Peyer's patch (tissue), 4 donors: ENCODE data around the gene PHF2. TPM values are rescaled to one million over a fixed set of nuclear protein-coding genes. Genes with fewer than 3 reads are reported as not detected.

ENCODE experiments used
- DNase-seq, 3 donors: peaks; one replicate each; pipeline ENCODE4 v3.0.0-alpha.2; 2017 to 2019
- H3K27ac ChIP-seq, 4 donors: fragments of 200-600 bp; sonication (generic); one replicate each; pipeline ENCODE4 v1.5.1; 2016 to 2019
- H3K27me3 ChIP-seq, 2 donors: fragments of 200-600 bp; sonication (generic); one replicate each; pipeline ENCODE4 v1.5.1; 2019
- H3K36me3 ChIP-seq, 3 donors: fragments of 200-600 bp; sonication (generic); one replicate each; pipeline ENCODE4 v1.5.1; 2016 to 2019
- H3K4me1 ChIP-seq, 4 donors: fragments of 200-600 bp; sonication (generic); one replicate each; pipeline ENCODE4 v1.5.1; 2016 to 2019
- H3K4me3 ChIP-seq, 4 donors: fragments of 200-600 bp; sonication (generic); 1 replicate in 3 of 4; 2 replicates in 1 of 4; pipeline ENCODE4 v1.5.1; 2016 to 2019; ENCODE audit warnings: mild to moderate bottlenecking in 1 of 4
- H3K9me3 ChIP-seq, 4 donors: fragments of 200-600 bp; sonication (generic); one replicate each; pipeline ENCODE4 v1.5.1; 2016 to 2019; ENCODE audit warnings: mild to moderate bottlenecking in 1 of 4
- POLR2A ChIP-seq, 2 donors: fragments of 450-650 bp; IDR thresholded peaks; one replicate each; pipeline ENCODE4 v1.5.1; 2017; ENCODE audit warnings: antibody characterized with exemption in 2 of 2, mild to moderate bottlenecking in 2 of 2, moderate library complexity in 2 of 2
- total RNA-seq, 4 donors: library from RNA; depleted of rRNA; stranded (reverse); fragments of >200 nt; gene quantifications; one replicate each; pipeline ENCODE4 v1.1.0, GENCODE V29; 2016
- TF ChIP-seq, protein P1 (sequence below), 6 experiments: fragments of 450-650 bp in 4 of 6; fragments of 200-600 bp in 2 of 6; sonication (generic) in 1 of 6; IDR thresholded peaks; one replicate each; pipeline ENCODE4 v1.5.1; 2017 to 2019; ENCODE audit warnings: antibody characterized with exemption in 6 of 6, mild to moderate bottlenecking in 3 of 6, moderate library complexity in 1 of 6

Gene PHF2
- total RNA-seq, 4 donors from 2014 or later, result 12.3 to 26.4 (median 19.5) TPM

DNA sequence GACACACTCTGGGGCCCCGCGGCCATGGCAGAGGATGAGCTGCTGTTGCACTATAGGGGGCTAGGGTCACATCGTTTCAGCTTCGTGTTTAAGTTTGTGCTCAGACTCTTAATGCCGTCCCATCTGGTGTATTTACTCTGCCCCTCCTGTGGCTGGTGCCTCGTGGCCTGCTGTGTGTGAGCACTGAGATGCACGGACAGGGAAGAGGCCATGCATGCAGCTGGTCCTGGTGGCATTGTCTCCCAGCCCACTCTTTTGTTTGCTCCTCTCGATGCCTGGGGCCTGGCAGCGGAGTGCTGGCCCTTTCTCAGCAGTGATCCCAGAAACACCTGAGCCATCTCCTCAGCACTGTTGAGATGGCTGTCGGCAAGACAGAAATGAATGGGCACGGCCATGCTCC is 30.0 kb upstream of the PHF2 start:
- TF ChIP-seq, protein P1, sequence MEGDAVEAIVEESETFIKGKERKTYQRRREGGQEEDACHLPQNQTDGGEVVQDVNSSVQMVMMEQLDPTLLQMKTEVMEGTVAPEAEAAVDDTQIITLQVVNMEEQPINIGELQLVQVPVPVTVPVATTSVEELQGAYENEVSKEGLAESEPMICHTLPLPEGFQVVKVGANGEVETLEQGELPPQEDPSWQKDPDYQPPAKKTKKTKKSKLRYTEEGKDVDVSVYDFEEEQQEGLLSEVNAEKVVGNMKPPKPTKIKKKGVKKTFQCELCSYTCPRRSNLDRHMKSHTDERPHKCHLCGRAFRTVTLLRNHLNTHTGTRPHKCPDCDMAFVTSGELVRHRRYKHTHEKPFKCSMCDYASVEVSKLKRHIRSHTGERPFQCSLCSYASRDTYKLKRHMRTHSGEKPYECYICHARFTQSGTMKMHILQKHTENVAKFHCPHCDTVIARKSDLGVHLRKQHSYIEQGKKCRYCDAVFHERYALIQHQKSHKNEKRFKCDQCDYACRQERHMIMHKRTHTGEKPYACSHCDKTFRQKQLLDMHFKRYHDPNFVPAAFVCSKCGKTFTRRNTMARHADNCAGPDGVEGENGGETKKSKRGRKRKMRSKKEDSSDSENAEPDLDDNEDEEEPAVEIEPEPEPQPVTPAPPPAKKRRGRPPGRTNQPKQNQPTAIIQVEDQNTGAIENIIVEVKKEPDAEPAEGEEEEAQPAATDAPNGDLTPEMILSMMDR (IDR thresholded peaks at IDR 0.05), result no peak
- TF ChIP-seq POLR2A (IDR thresholded peaks at IDR 0.05), result no peak
- no peaks in the 10 kb centered on the region for H3K9me3 ChIP-seq
- H3K4me3 ChIP-seq, result no peak overlapping the region
- peaks cover 0 to 11% (median 0%) of the 10 kb centered on the region in 4 donors for H3K4me1 ChIP-seq
- DNase-seq, result no peak
- H3K27ac ChIP-seq, result no peak overlapping the region
- no peaks in the 10 kb centered on the region for H3K27me3 ChIP-seq
- peaks cover 0 to 62% (median 0%) of the 10 kb centered on the region in 3 donors for H3K36me3 ChIP-seq

- H3K9me3 ChIP-seq, result no peaks in the 10 kb centered on the region
- no peak for DNase-seq
- H3K27ac ChIP-seq, result no peak overlapping the region
- TF ChIP-seq POLR2A (IDR thresholded peaks at IDR 0.05), result no peak
- TF ChIP-seq, protein P1 (IDR thresholded peaks at IDR 0.05), result no peak
- no peak overlapping the region for H3K4me3 ChIP-seq
- H3K4me1 ChIP-seq, result peaks cover 0 to 7% (median 0%) of the 10 kb centered on the region in 4 donors
- no peaks in the 10 kb centered on the region for H3K27me3 ChIP-seq
- H3K36me3 ChIP-seq, result peaks cover 0 to 70% (median 0%) of the 10 kb centered on the region in 3 donors
These were observed 26.8 kb upstream of the PHF2 start for GRCh38 chr9:93549611-93550010.

- Histone ChIP-seq H3K27ac (no peak overlapping the region), H3K4me1 (peaks cover 0 to 7% (median 0%) of the 10 kb centered on the region in 4 donors), H3K27me3 (no peaks in the 10 kb centered on the region), H3K4me3 (no peak overlapping the region), H3K36me3 (peaks cover 0 to 75% (median 0%) of the 10 kb centered on the region in 3 donors), H3K9me3 (no peaks in the 10 kb centered on the region)
- no peak for TF ChIP-seq POLR2A (IDR thresholded peaks at IDR 0.05)
- TF ChIP-seq, protein P1 (IDR thresholded peaks at IDR 0.05), result no peak
- no peak for DNase-seq
These were observed 23.5 kb upstream of the PHF2 start for GRCh38 chr9:93552923-93553322.

DNA sequence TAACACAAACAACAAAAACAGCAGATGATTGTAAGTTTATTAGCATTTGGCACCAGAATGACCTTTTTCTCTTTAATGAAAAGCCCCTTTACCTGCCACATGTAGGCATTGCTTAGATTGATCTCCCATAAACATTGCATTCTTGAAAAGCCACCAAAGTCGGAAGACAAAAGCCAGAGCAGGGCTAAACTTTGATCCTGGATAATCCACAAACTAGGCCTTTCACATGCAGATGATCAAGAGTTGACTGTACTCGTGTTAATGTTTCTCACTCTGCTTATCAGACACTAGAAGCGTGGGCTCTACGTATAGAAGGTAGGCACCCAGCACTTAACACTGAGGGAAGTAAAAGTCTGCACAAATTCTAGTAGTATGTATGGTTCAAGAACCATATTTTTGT is 21.0 kb upstream of the PHF2 start:
- Histone ChIP-seq H3K27ac (no peak overlapping the region), H3K9me3 (no peaks in the 10 kb centered on the region), H3K4me1 (no peaks in the 10 kb centered on the region), H3K27me3 (no peaks in the 10 kb centered on the region), H3K4me3 (no peak overlapping the region), H3K36me3 (peaks cover 0 to 88% (median 0%) of the 10 kb centered on the region in 3 donors)
- no peak for DNase-seq
- TF ChIP-seq POLR2A (IDR thresholded peaks at IDR 0.05), result no peak
- TF ChIP-seq, protein P1 (IDR thresholded peaks at IDR 0.05), result no peak

DNA sequence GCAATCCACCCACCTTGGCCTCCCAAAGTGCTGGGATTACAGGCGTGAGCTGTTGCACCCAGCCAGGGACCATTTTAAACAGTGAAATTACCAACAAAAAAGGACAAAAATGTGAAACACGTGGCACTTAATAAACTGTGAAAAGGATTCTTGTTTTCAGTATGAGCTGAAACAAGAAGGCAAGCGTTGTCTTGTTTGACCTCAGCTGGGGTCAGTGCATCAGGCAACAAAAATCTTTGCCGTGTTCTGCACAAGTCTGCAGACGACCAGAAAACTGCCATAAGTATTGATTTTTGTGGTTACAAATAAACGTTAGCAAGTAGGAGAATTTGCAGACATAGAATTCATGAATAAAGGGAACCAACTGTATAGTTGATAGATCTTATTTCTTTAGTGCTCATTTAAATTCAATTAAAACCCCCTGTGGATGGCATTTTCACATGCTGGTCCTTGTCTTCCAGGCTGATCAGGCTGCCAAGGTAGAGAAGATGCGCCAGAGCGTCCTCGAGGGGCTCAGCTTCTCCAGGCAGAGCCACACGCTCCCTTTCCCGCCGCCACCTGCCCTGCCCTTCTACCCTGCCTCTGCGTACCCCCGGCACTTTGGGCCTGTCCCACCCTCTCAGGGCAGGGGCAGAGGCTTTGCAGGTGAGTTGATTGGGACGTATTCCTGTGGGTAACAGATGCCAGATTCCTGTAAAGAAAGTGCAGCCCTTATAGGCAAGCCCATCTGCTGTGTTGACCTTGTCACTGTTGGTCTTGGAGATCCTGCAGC is 18.8 kb upstream of the PHF2 start:
- no peak overlapping the region for H3K4me3 ChIP-seq
- no peak overlapping the region for H3K27ac ChIP-seq
- no peak for DNase-seq
- TF ChIP-seq, protein P1 (IDR thresholded peaks at IDR 0.05), result no peak
- TF ChIP-seq POLR2A (IDR thresholded peaks at IDR 0.05), result no peak
- H3K27me3 ChIP-seq, result no peaks in the 10 kb centered on the region
- H3K4me1 ChIP-seq, result no peaks in the 10 kb centered on the region
- H3K9me3 ChIP-seq, result no peaks in the 10 kb centered on the region
- H3K36me3 ChIP-seq, result peaks cover 0 to 90% (median 0%) of the 10 kb centered on the region in 3 donors
